ENCODE data around the gene MRPL20. TPM values are rescaled to one million over a fixed set of nuclear protein-coding genes. Genes with fewer than 3 reads are reported as not detected.

MRPL20 gene
- total and polyA plus RNA-seq, 9 of the 15 experiments (the other 6 are each of a cell fraction or from before 2014, with no cell fraction given), result 180 to 671 (median 229) TPM

GRCh38 chr1:1432951-1433803, 26.1 kb upstream of the MRPL20 start (continued):
- TF ChIP-seq NFIC (IDR thresholded peaks at IDR 0.05) (peak; percentile 2; the same call in 1 of the 2 replicates), BRD4 (IDR thresholded peaks at IDR 0.05) (0 out of 2 replicates have a peak, but pooled peaks have one; percentile 23), MTA3 (IDR thresholded peaks at IDR 0.05; ENCODE audit: borderline replicate concordance) (peak; percentile 70; the same call in 1 of the 2 replicates), FOXM1 (IDR thresholded peaks at IDR 0.05; ENCODE audit: low read depth) (no peak), FOXM1 (CRISPR knock-in tag; IDR thresholded peaks at IDR 0.05; ENCODE audit: low read depth) (no peak), SIN3A (IDR thresholded peaks at IDR 0.05; ENCODE audit: borderline replicate concordance in 2 of 2, control insufficient read depth in 1 of 2, low read depth in 2 of 2, low read length in 2 of 2) (peak in 1 of 2 experiments; percentile 74; a peak in 2 of 4 replicates), RBBP5 (IDR thresholded peaks at IDR 0.05; ENCODE audit: borderline replicate concordance, insufficient read depth, low read length, poor library complexity, severe bottlenecking) (peak; percentile 54), ZNF609 (CRISPR knock-in tag; IDR thresholded peaks at IDR 0.05; ENCODE audit: borderline replicate concordance) (0 out of 2 replicates have a peak, but pooled peaks have one; percentile 19), GABPB2 (CRISPR knock-in tag; conservative IDR thresholded peaks at IDR 0.05) (no peak), STAT5A (IDR thresholded peaks at IDR 0.05; ENCODE audit: borderline replicate concordance, low read length) (0 out of 2 replicates have a peak, but pooled peaks have one; percentile 19), TCF15 (CRISPR knock-in tag; IDR thresholded peaks at IDR 0.05) (0 out of 2 replicates have a peak, but pooled peaks have one; percentile 15), ZBTB9 (CRISPR knock-in tag; IDR thresholded peaks at IDR 0.05) (peak; percentile 61; the same call in 1 of the 2 replicates), MLX (CRISPR knock-in tag; conservative IDR thresholded peaks at IDR 0.05) (0 out of 4 replicates have a peak, but pooled peaks of 1 of the 2 experiments have one; percentile 75)
- TF ChIP-seq, protein P1, sequence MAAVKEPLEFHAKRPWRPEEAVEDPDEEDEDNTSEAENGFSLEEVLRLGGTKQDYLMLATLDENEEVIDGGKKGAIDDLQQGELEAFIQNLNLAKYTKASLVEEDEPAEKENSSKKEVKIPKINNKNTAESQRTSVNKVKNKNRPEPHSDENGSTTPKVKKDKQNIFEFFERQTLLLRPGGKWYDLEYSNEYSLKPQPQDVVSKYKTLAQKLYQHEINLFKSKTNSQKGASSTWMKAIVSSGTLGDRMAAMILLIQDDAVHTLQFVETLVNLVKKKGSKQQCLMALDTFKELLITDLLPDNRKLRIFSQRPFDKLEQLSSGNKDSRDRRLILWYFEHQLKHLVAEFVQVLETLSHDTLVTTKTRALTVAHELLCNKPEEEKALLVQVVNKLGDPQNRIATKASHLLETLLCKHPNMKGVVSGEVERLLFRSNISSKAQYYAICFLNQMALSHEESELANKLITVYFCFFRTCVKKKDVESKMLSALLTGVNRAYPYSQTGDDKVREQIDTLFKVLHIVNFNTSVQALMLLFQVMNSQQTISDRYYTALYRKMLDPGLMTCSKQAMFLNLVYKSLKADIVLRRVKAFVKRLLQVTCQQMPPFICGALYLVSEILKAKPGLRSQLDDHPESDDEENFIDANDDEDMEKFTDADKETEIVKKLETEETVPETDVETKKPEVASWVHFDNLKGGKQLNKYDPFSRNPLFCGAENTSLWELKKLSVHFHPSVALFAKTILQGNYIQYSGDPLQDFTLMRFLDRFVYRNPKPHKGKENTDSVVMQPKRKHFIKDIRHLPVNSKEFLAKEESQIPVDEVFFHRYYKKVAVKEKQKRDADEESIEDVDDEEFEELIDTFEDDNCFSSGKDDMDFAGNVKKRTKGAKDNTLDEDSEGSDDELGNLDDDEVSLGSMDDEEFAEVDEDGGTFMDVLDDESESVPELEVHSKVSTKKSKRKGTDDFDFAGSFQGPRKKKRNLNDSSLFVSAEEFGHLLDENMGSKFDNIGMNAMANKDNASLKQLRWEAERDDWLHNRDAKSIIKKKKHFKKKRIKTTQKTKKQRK (IDR thresholded peaks at IDR 0.05; ENCODE audit: borderline replicate concordance, low read depth, low read length), result no peak
